ENCODE results near the gene C3orf62.

DNA sequence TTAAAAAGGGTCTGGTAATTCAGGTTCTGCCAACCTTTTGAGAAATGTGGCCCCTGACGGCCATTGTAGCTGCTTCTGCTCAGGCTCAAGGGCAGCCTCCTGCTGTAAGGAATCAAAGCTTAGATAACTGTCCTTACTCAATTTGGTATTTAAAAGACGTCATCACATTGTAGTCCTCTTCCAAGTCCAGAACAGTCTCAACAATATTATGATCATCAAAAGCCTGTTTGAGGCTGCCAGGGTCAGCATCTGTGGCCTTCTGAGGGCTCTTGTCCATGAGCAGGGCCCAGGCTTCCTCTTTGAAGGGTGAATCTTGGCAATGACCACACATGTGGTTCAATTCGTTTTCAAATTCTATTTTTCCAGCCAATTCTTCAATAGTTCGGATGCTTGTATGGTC, 6.0 kb downstream of the C3orf62 start:
- TF ChIP-seq, protein P1, sequence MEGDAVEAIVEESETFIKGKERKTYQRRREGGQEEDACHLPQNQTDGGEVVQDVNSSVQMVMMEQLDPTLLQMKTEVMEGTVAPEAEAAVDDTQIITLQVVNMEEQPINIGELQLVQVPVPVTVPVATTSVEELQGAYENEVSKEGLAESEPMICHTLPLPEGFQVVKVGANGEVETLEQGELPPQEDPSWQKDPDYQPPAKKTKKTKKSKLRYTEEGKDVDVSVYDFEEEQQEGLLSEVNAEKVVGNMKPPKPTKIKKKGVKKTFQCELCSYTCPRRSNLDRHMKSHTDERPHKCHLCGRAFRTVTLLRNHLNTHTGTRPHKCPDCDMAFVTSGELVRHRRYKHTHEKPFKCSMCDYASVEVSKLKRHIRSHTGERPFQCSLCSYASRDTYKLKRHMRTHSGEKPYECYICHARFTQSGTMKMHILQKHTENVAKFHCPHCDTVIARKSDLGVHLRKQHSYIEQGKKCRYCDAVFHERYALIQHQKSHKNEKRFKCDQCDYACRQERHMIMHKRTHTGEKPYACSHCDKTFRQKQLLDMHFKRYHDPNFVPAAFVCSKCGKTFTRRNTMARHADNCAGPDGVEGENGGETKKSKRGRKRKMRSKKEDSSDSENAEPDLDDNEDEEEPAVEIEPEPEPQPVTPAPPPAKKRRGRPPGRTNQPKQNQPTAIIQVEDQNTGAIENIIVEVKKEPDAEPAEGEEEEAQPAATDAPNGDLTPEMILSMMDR (IDR thresholded peaks at IDR 0.05) = no peak
- TF ChIP-seq POLR2A (IDR thresholded peaks at IDR 0.05) (no peak), EP300 (IDR thresholded peaks at IDR 0.05) (no peak)

Measured in tibial nerve (tissue), 4 donors.